Activated CD4-positive, alpha-beta T cell treated with anti-CD3 and anti-CD28 coated beads, Interleukin-2, amount 10 ng/mL, durations not matched to agents 24 days and 14 days (primary cell): ENCODE measurements around the gene NETO1. TPM values are rescaled to one million over a fixed set of nuclear protein-coding genes. Genes with fewer than 3 reads are reported as not detected.

Experiments
- DNase-seq: peaks from one replicate; pipeline ENCODE4 v3.0.0; 2022
- H3K27ac Mint-ChIP-seq: one replicate; pipeline ENCODE4 v1.8.0; 2022; ENCODE audit warnings: mild to moderate bottlenecking, mixed read lengths
- H3K27me3 Mint-ChIP-seq: one replicate; pipeline ENCODE4 v1.8.0; 2022; ENCODE audit warnings: mixed read lengths
- H3K36me3 Mint-ChIP-seq: one replicate; pipeline ENCODE4 v1.8.0; 2022; ENCODE audit warnings: low read depth, mild to moderate bottlenecking, mixed read lengths
- H3K4me1 Mint-ChIP-seq: one replicate; pipeline ENCODE4 v1.8.0; 2021; ENCODE audit warnings: mixed read lengths
- H3K4me3 Mint-ChIP-seq: one replicate; pipeline ENCODE4 v1.8.0; 2022; ENCODE audit warnings: mild to moderate bottlenecking, moderate library complexity, mixed read lengths
- H3K9me3 Mint-ChIP-seq: one replicate; pipeline ENCODE4 v1.8.0; 2021; ENCODE audit warnings: mixed read lengths
- intact Hi-C: fragments of 100-400 bp; cut with micrococcal nuclease; formaldehyde crosslinking; loops from one replicate; pipeline ENCODE4 v1.15.1; 2023
- total RNA-seq: library from RNA; stranded (reverse); gene quantifications from 2 replicates; pipeline ENCODE4 v1.2.3, GENCODE V29; 2022

Gene NETO1
- total RNA-seq, result not detected in 2 replicates

DNA sequence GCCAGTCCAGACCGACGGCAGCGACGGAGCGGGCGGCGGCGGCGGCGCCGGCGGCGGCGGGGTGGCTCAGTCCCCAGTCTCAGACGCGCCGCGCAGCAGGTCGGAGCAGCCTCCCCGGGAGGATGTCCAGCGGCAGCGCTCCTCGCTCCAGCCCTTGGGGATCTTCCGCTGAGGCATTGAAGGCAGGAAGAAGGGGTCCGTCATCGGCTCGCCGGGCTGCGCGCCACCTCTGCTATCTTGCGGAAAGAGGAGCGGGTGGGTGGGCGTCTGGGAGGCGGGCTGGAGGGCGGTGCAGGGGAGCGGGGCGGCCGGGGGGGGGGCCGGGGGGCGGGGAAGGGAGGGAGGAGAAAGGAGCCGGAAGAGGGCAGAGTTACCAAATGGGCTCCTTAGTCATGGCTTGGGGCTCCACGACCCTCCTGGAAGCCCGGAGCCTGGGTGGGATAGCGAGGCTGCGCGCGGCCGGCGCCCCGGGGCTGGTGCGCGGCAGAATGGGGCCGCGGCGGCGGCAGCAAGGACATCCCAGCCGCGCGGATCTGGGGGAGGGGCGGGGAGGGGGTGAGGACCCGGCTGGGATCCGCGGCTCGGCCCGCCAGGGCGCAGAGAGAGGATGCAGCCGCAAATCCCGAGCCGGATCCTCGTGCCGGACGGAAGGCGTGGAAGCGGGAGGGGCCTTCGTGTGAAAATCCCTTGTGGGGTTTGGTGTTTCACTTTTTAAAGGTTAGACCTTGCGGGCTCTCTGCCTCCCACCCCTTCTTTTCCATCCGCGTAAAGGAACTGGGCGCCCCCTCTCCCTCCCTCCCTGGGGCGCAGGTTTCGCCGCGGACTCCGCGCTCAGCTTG is at the start of gene NETO1:
TSS of gene NETO1 (minus strand) at position 242 of the 839 bp plus-strand sequence. CDS start 696 bp downstream, outside the sequence.
- Mint-ChIP-seq H3K27me3 (peaks cover 35% of the 10 kb centered on the region), H3K36me3 (no peaks in the 10 kb centered on the region), H3K9me3 (no peaks in the 10 kb centered on the region), H3K4me3 (no peak within 1 kb of the TSS), H3K27ac (no peak within 1 kb of the TSS), H3K4me1 (no peaks in the 10 kb centered on the region)
- intact Hi-C loops, result loop anchor here (5.0 kb wide), 1 partner anchor 326 kb away; the partner anchor contains the start of gene CBLN2
- no peak for DNase-seq

GRCh38 chr18:72910045-72910444 is 42.3 kb upstream of the NETO1 start:
- H3K9me3 Mint-ChIP-seq, result no peaks in the 10 kb centered on the region
- intact Hi-C loops, result no loop called here
- H3K36me3 Mint-ChIP-seq, result no peaks in the 10 kb centered on the region
- H3K27ac Mint-ChIP-seq, result no peak overlapping the region
- no peaks in the 10 kb centered on the region for H3K27me3 Mint-ChIP-seq
- no peak for DNase-seq
- no peak overlapping the region for H3K4me3 Mint-ChIP-seq
- no peaks in the 10 kb centered on the region for H3K4me1 Mint-ChIP-seq

GRCh38 chr18:72908181-72908580 is 40.4 kb upstream of the NETO1 start:
- H3K4me3 Mint-ChIP-seq, result no peak overlapping the region
- H3K27ac Mint-ChIP-seq, result no peak overlapping the region
- no peak for DNase-seq
- intact Hi-C loops, result no loop called here
- no peaks in the 10 kb centered on the region for H3K36me3 Mint-ChIP-seq
- H3K4me1 Mint-ChIP-seq, result no peaks in the 10 kb centered on the region
- no peaks in the 10 kb centered on the region for H3K27me3 Mint-ChIP-seq
- no peaks in the 10 kb centered on the region for H3K9me3 Mint-ChIP-seq

DNA sequence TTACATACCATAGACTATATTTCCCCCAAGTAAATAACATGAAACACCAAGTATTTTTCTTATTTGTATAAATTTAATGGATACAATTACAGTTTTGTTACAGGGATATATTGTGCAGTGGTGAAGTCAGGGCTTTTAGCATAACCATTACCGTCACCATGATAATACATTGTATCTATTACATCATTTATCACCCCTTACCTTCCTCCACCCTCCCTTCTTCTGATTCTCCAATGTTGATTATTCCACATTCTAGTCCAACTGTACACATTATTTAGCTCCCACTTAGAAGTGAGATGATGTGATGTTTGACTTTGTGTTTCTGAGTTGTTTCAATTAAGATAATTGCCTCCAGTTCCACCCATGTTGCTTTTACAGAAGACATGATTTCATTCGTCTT is 35.2 kb upstream of the NETO1 start:
- no peak overlapping the region for H3K27ac Mint-ChIP-seq
- H3K9me3 Mint-ChIP-seq, result no peaks in the 10 kb centered on the region
- H3K4me3 Mint-ChIP-seq, result no peak overlapping the region
- intact Hi-C loops, result no loop called here
- H3K4me1 Mint-ChIP-seq, result no peaks in the 10 kb centered on the region
- H3K27me3 Mint-ChIP-seq, result no peaks in the 10 kb centered on the region
- no peaks in the 10 kb centered on the region for H3K36me3 Mint-ChIP-seq
- DNase-seq, result no peak

DNA sequence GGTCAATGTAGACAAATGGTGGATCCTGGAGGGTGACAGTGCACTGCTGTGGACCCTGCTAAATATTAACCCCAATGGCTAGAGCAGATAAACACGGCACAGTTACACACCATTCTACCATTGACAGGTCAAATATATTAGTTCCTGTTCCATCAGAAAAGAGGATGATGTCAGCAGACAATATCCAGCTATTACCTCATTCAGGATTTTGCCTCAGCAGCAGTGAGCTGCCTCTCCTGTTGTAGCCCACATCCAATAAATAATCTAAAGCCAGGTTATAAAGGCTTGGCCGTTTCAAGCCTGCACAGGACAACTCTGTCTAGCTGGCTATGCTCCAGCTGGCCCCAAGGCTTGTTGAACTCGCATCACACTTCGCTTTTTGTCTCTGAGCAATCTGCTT is 31.6 kb upstream of the NETO1 start:
- no peak overlapping the region for H3K4me3 Mint-ChIP-seq
- intact Hi-C loops, result no loop called here

GRCh38 chr18:72898870-72899269 is 31.1 kb upstream of the NETO1 start:
- no peak overlapping the region for H3K27ac Mint-ChIP-seq
- no peak for DNase-seq
- no peak overlapping the region for H3K4me3 Mint-ChIP-seq
- H3K9me3 Mint-ChIP-seq, result no peaks in the 10 kb centered on the region
- no peaks in the 10 kb centered on the region for H3K36me3 Mint-ChIP-seq
- no peaks in the 10 kb centered on the region for H3K27me3 Mint-ChIP-seq
- intact Hi-C loops, result no loop called here
- no peaks in the 10 kb centered on the region for H3K4me1 Mint-ChIP-seq

More for the DNA sequence above, 31.6 kb upstream of the NETO1 start:
- Mint-ChIP-seq H3K27ac (no peak overlapping the region), H3K36me3 (no peaks in the 10 kb centered on the region), H3K9me3 (no peaks in the 10 kb centered on the region), H3K4me1 (no peaks in the 10 kb centered on the region), H3K27me3 (no peaks in the 10 kb centered on the region)
- DNase-seq, result no peak

GRCh38 chr18:72895548-72895947 is 27.8 kb upstream of the NETO1 start:
- no peak overlapping the region for H3K27ac Mint-ChIP-seq
- H3K4me3 Mint-ChIP-seq, result no peak overlapping the region
- no peaks in the 10 kb centered on the region for H3K9me3 Mint-ChIP-seq
- no peaks in the 10 kb centered on the region for H3K27me3 Mint-ChIP-seq
- intact Hi-C loops, result no loop called here
- H3K36me3 Mint-ChIP-seq, result no peaks in the 10 kb centered on the region
- no peaks in the 10 kb centered on the region for H3K4me1 Mint-ChIP-seq
- no peak for DNase-seq

DNA sequence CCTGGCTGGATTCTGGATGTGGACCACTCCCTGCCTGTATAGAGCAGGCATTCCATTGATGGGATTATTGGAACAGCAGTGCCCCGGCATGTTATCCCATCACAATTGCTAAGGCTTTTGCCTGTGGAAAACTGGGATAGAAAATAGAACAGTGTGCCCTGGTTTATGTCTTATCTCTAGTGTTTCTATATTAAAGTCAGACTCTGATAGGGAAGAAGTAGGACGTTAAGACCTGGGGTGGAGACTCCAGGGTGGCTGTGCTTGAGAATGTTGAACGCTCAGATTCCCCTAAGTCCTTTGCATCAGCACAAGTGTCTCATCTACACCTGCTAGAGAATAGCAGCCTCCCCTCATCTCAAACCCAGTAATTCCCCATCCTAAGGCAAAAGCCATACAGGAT is 10.8 kb upstream of the NETO1 start:
- DNase-seq, result no peak
- H3K27me3 Mint-ChIP-seq, result no peaks in the 10 kb centered on the region
- H3K9me3 Mint-ChIP-seq, result no peaks in the 10 kb centered on the region
- H3K4me1 Mint-ChIP-seq, result no peaks in the 10 kb centered on the region
- intact Hi-C loops, result no loop called here
- H3K27ac Mint-ChIP-seq, result no peak overlapping the region
- no peak overlapping the region for H3K4me3 Mint-ChIP-seq
- H3K36me3 Mint-ChIP-seq, result no peaks in the 10 kb centered on the region

GRCh38 chr18:72878143-72878542 is 10.4 kb upstream of the NETO1 start:
- no peaks in the 10 kb centered on the region for H3K9me3 Mint-ChIP-seq
- H3K4me3 Mint-ChIP-seq, result no peak overlapping the region
- no peaks in the 10 kb centered on the region for H3K4me1 Mint-ChIP-seq
- no peaks in the 10 kb centered on the region for H3K36me3 Mint-ChIP-seq
- DNase-seq, result no peak
- H3K27ac Mint-ChIP-seq, result no peak overlapping the region
- intact Hi-C loops, result no loop called here
- H3K27me3 Mint-ChIP-seq, result no peaks in the 10 kb centered on the region

- H3K4me1 Mint-ChIP-seq, result no peaks in the 10 kb centered on the region
- no peak for DNase-seq
- H3K36me3 Mint-ChIP-seq, result no peaks in the 10 kb centered on the region
- intact Hi-C loops, result no loop called here
- H3K27ac Mint-ChIP-seq, result no peak overlapping the region
- H3K9me3 Mint-ChIP-seq, result no peaks in the 10 kb centered on the region
- H3K4me3 Mint-ChIP-seq, result no peak overlapping the region
- peaks cover 25% of the 10 kb centered on the region for H3K27me3 Mint-ChIP-seq
These were observed 3.3 kb upstream of the NETO1 start for GRCh38 chr18:72871091-72871490.

DNA sequence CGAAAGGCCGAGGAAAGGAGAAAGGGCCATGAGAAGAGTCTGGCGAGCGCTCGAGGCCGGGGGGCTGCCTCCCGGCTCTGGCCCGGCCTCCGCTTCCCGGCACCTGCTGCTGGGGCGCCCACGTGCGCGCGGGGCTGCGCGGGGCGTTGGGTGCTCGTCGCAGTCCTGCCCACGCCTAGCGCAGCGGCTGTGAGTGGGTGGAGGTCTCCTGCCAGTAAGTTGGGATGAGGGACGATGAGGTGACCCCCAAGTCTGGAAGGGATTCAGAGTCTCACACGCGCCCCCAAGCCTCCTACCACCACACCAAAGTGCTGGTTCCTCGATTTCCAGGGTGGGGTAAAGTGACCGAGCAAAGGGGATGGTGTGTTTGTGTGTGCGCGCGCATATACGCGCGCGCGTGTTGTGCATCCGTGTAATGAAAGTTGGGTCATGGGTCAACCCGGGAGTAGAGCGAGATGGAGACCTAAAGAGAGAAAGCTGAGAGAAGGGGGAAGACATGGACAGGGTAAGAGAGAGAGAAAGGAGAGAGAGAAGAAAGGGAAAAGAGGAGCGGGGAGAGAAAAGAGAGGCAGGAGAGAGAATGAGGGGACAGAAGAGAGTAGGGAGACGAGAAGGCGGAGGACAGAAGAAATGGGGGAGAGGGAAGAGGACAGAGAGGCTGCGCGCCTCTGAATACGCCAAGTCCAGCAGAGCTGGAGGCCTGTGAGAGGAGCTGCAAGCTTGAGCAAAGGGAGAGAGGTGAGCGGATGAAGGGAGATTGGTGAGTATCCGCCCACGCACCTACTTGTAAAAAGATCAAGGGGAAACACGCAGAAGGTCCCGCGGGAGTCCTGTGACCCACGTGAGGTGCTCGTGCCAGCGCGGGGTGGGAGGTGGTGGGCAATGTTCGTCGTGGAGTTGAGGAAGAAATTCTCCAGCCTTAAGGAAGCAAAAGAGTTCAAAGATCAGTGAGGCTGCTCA is 1.7 kb upstream of the NETO1 start:
- no peak for DNase-seq
- Mint-ChIP-seq H3K4me3 (no peak overlapping the region), H3K9me3 (no peaks in the 10 kb centered on the region), H3K36me3 (no peaks in the 10 kb centered on the region), H3K27me3 (peaks cover 35% of the 10 kb centered on the region), H3K27ac (no peak overlapping the region), H3K4me1 (no peaks in the 10 kb centered on the region)
- intact Hi-C loops, result loop anchor here (5.0 kb wide), 1 partner anchor 327 kb away; the partner anchor contains the start of gene CBLN2

DNA sequence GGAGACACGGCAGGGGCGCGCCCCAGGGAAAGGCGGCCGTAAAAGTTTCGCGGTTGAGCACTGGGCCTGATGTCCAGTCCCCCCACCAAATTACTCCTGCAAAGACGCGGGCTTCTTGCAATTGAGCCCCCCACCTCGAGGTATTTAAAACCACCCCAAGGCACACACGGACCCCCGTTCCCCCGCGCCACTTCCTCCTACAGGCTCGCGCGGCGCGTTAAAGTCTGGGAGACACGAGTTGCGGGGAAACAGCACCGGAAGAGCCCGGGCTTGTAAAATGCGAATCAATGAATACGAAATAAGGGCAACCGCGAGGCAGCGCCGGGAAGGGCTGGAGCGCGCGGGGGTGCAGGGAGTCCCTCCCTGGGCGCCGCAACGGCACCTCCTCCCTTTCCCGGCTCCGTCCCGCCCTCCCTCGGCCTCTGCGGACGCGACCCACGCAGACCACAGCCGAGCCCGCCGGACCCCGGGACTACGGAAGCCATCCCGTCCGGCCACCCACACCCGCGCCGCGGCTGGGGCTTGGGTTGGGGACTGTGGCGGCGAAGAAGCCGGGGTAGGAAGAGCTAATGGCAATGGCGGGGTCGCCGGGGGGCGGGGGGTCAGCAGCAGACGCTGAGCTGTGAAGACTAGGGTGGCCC is 918 bp upstream of the NETO1 start:
- no peaks in the 10 kb centered on the region for H3K4me1 Mint-ChIP-seq
- H3K27me3 Mint-ChIP-seq, result peaks cover 35% of the 10 kb centered on the region
- H3K4me3 Mint-ChIP-seq, result no peak overlapping the region
- H3K27ac Mint-ChIP-seq, result no peak overlapping the region
- intact Hi-C loops, result loop anchor here (5.0 kb wide), 1 partner anchor 326 kb away; the partner anchor contains the start of gene CBLN2
- DNase-seq, result no peak
- H3K36me3 Mint-ChIP-seq, result no peaks in the 10 kb centered on the region
- H3K9me3 Mint-ChIP-seq, result no peaks in the 10 kb centered on the region

DNA sequence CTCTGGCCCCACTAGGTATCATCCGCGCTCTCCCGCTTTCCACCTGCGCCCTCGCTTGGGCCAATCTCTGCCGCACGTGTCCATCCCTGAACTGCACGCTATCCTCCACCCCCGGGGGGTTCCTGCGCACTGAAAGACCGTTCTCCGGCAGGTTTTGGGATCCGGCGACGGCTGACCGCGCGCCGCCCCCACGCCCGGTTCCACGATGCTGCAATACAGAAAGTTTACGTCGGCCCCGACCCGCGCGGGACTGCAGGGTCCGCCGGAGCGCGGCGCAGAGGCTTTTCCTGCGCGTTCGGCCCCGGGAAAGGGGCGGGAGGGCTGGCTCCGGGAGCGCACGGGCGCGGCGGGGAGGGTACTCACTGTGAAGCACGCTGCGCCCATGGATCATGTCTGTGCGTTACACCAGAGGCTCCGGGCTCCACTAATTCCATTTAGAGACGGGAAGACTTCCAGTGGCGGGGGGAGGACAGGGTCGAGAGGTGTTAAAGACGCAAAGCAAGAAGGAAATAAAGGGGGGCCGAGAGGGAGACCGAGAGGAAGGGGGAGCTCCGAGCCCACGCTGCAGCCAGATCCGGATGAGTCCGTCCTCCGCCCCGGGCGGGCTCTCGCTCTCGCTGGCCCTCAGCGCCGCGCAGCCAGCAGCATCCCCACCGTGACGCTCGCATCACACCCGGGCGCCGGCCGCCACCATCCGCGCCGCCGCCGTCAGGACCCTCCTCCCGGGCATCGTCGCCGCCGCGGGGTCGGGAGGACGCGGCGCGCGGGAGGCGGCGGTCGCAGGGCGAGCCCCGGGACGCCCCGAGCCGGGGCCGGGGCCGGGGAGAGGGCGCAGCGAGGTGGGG is 664 bp downstream of the NETO1 start:
- Mint-ChIP-seq H3K4me1 (no peaks in the 10 kb centered on the region), H3K27me3 (peaks cover 35% of the 10 kb centered on the region), H3K9me3 (no peaks in the 10 kb centered on the region), H3K36me3 (no peaks in the 10 kb centered on the region), H3K27ac (no peak overlapping the region), H3K4me3 (no peak overlapping the region)
- intact Hi-C loops, result loop anchor here (5.0 kb wide), 1 partner anchor 325 kb away; the partner anchor contains the start of gene CBLN2
- DNase-seq, result no peak
